SK-N-SH (cell line): ENCODE data around the gene RPH3AL.

ENCODE experiments used
- FOXM1 ChIP-seq: IDR thresholded peaks from 2 replicates; pipeline ENCODE4 v1.4.0; 2012; ENCODE audit warnings: low read depth, mild to moderate bottlenecking
- GABPA ChIP-seq: IDR thresholded peaks from 2 replicates; pipeline ENCODE4 v1.4.0; 2012; ENCODE audit warnings: low read depth, mild to moderate bottlenecking
- POLR2AphosphoS5 ChIP-seq: IDR thresholded peaks from 2 replicates; pipeline ENCODE4 v1.6.1; 2012; ENCODE audit warnings: low read depth, low read length
- RFX5 ChIP-seq: IDR thresholded peaks from 2 replicates; pipeline ENCODE4 v1.6.1; 2012; ENCODE audit warnings: mild to moderate bottlenecking, improper control_type of control experiment, low read length
- RXRA ChIP-seq: IDR thresholded peaks from 2 replicates; pipeline ENCODE4 v1.4.0; 2012; ENCODE audit warnings: low read depth, mild to moderate bottlenecking, borderline replicate concordance
- TAF1 ChIP-seq: IDR thresholded peaks from 2 replicates; pipeline ENCODE4 v1.6.1; 2012; ENCODE audit warnings: low read depth, mild to moderate bottlenecking, low read length, moderate library complexity, borderline replicate concordance
- TF ChIP-seq, protein P1 (sequence below): fragments of 200-600 bp; sonication (generic); IDR thresholded peaks from 2 replicates; pipeline ENCODE4 v1.6.1; 2017; ENCODE audit warnings: antibody characterized with exemption, mild to moderate bottlenecking, moderate library complexity
- TF ChIP-seq, protein P2 (sequence below): IDR thresholded peaks from 2 replicates; pipeline ENCODE4 v1.4.0; 2012; ENCODE audit warnings: low read depth, borderline replicate concordance

DNA sequence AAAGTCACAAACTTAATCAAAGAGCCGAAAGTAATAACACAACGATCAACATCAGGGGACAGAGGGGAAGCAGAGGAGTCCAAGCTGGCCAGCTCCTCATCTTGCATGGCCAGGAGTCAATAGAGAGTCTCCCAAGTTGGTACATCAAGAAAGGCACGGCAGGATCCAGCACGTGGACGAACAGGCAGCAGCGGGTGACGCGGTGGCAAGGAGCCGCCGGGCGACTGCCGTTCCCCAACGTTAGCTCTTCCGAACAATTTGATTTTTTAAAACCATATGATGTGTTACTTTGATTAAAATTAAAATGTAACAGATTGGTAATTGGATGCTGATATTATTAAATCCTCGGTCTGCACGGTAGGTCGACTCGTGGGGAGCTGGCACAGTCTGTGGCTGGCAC, 89.3 kb downstream of the RPH3AL start:
- TF ChIP-seq RXRA, result no peak
- TF ChIP-seq RFX5, result no peak
- no peak for TF ChIP-seq TAF1
- TF ChIP-seq, protein P1, sequence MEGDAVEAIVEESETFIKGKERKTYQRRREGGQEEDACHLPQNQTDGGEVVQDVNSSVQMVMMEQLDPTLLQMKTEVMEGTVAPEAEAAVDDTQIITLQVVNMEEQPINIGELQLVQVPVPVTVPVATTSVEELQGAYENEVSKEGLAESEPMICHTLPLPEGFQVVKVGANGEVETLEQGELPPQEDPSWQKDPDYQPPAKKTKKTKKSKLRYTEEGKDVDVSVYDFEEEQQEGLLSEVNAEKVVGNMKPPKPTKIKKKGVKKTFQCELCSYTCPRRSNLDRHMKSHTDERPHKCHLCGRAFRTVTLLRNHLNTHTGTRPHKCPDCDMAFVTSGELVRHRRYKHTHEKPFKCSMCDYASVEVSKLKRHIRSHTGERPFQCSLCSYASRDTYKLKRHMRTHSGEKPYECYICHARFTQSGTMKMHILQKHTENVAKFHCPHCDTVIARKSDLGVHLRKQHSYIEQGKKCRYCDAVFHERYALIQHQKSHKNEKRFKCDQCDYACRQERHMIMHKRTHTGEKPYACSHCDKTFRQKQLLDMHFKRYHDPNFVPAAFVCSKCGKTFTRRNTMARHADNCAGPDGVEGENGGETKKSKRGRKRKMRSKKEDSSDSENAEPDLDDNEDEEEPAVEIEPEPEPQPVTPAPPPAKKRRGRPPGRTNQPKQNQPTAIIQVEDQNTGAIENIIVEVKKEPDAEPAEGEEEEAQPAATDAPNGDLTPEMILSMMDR, result no peak
- TF ChIP-seq POLR2AphosphoS5, result no peak
- TF ChIP-seq, protein P2, sequence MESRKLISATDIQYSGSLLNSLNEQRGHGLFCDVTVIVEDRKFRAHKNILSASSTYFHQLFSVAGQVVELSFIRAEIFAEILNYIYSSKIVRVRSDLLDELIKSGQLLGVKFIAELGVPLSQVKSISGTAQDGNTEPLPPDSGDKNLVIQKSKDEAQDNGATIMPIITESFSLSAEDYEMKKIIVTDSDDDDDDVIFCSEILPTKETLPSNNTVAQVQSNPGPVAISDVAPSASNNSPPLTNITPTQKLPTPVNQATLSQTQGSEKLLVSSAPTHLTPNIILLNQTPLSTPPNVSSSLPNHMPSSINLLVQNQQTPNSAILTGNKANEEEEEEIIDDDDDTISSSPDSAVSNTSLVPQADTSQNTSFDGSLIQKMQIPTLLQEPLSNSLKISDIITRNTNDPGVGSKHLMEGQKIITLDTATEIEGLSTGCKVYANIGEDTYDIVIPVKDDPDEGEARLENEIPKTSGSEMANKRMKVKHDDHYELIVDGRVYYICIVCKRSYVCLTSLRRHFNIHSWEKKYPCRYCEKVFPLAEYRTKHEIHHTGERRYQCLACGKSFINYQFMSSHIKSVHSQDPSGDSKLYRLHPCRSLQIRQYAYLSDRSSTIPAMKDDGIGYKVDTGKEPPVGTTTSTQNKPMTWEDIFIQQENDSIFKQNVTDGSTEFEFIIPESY, result no peak
- no peak for TF ChIP-seq GABPA
- no peak for TF ChIP-seq FOXM1
